Astrocyte of the spinal cord (primary cell): ENCODE results near the gene NUDT1.

Experiments used
- DNase-seq: peaks from one replicate; pipeline ENCODE4 v3.0.0; 2011; ENCODE audit warnings: low read depth, low spot score
- H3K4me3 ChIP-seq: 2 replicates; pipeline ENCODE4 v1.5.1; 2011; ENCODE audit warnings: low read depth, mild to moderate bottlenecking, low read length, moderate library complexity
- in situ Hi-C: cut with HindIII; loops from 2 replicates; pipeline ENCODE4 v1.10.0; 2017; ENCODE audit warnings: low sequenced_read_pairs
- TF ChIP-seq, protein P1 (sequence below): IDR thresholded peaks from 2 replicates; pipeline ENCODE4 v1.5.1; 2012; ENCODE audit warnings: low read depth, mild to moderate bottlenecking, low read length, inconsistent platforms

Gene NUDT1

DNA sequence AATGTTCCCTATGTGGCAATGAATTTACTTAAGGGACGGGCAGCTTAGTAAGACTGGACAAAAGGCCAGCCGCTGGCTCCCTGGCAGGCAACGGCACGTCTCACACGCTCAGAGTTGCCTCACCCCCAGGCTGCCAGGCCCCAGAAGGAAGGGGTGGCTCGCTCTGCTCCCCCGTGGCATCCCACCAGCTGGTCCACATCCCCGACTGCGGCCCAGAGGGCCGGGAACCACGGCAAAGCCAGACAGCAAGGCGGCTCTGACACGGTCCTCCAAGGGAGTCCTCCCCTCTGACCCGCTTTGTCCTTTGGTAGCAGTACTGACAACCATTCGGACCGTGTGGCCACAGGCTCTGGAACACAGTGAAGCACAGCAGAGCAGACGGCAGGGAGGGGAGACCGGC lies 34.1 kb downstream of the NUDT1 start:
- DNase-seq, result no peak
- no peak overlapping the region for H3K4me3 ChIP-seq
- TF ChIP-seq, protein P1, sequence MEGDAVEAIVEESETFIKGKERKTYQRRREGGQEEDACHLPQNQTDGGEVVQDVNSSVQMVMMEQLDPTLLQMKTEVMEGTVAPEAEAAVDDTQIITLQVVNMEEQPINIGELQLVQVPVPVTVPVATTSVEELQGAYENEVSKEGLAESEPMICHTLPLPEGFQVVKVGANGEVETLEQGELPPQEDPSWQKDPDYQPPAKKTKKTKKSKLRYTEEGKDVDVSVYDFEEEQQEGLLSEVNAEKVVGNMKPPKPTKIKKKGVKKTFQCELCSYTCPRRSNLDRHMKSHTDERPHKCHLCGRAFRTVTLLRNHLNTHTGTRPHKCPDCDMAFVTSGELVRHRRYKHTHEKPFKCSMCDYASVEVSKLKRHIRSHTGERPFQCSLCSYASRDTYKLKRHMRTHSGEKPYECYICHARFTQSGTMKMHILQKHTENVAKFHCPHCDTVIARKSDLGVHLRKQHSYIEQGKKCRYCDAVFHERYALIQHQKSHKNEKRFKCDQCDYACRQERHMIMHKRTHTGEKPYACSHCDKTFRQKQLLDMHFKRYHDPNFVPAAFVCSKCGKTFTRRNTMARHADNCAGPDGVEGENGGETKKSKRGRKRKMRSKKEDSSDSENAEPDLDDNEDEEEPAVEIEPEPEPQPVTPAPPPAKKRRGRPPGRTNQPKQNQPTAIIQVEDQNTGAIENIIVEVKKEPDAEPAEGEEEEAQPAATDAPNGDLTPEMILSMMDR, result no peak
- in situ Hi-C loops, result no loop called here

GRCh38 chr7:2278026-2278425 lies 36.0 kb downstream of the NUDT1 start:
- TF ChIP-seq, protein P1, result no peak
- in situ Hi-C loops, result no loop called here
- no peak overlapping the region for H3K4me3 ChIP-seq
- DNase-seq, result no peak

DNA sequence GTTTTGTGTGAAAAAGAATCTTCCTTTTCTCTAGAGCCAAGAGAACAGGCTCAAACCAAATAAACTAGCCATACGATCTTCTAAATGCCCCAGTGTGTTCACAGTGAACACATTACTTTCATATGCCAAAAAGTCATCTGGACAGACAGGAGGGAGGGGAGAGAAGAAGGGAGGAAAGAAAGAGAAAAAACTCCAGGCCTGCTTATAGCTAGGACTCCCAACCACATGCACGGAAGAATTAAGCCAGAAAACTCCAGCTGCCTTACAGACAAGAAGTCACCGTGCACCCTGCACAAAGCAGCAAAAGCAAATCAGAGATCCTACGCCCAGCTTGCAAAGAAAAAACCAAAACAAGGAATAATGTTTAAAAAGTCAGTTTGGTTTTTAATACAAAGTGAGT lies 37.9 kb downstream of the NUDT1 start:
- no peak for DNase-seq
- in situ Hi-C loops, result no loop called here
- H3K4me3 ChIP-seq, result no peak overlapping the region
- TF ChIP-seq, protein P1, result no peak

- no peak for DNase-seq
- in situ Hi-C loops, result no loop called here
- TF ChIP-seq, protein P1, result no peak
- no peak overlapping the region for H3K4me3 ChIP-seq
Measured at GRCh38 chr7:2280424-2280823, 38.4 kb downstream of the NUDT1 start.

DNA sequence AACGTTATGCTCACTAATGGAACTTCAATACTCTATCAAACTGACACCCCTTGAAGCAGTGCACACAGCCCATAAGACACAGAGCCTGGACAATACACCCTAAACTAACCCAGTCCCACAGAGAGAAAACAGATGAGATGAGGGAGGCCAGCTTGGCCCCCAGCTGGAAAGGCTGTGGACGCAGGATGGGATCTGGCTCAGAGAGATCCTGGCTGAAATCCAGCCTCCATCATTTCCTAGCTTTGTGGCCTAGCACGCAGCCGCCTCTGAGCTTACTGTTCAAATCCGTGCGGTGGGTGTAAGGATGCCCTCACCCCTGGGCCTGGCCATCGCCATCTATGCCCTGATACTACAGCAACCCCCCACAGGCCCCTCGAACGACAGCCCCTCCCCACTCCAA lies 39.5 kb downstream of the NUDT1 start:
- TF ChIP-seq, protein P1, result no peak
- in situ Hi-C loops, result no loop called here
- DNase-seq, result peak; percentile 43
- H3K4me3 ChIP-seq, result no peak overlapping the region

DNA sequence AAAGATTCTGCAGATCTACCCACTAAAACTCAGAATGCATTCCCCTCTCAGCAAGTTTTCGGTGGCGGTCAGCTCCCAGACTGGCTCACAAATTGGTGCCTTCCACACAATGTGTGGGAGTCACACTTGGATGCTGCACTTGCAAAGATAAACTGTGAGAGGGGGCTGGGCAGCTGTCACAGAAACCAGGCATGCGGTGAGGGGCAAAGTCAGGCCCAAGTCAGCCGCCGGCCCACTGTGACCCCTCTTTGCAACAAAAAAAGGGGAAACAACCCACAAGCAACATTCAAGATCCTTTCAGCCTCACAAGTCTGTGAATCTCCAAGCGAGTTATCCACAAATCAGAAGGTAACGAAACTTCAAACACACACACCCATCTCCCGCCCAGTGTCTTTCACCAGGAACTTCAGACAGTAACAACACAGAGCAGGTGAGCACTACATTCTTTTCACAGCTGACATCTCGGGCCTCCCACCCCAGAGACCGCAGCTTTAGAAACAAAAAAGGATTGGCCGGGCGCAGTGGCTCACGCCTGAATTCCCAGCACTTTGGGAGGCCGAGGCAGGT lies 40.2 kb downstream of the NUDT1 start:
- TF ChIP-seq, protein P1, result no peak
- in situ Hi-C loops, result no loop called here
- DNase-seq, result no peak
- no peak overlapping the region for H3K4me3 ChIP-seq

- TF ChIP-seq, protein P1, result no peak
- no peak for DNase-seq
- H3K4me3 ChIP-seq, result no peak overlapping the region
- in situ Hi-C loops, result no loop called here
Measured at GRCh38 chr7:2283074-2283473, 41.0 kb downstream of the NUDT1 start.
